Esophagus muscularis mucosa (tissue), 3 donors: Measurements from ENCODE around the gene IL4R.

Experiments used
- CTCF ChIP-seq, 3 experiments: fragments of 200-600 bp in 2 of 3; fragments of 450-650 bp in 1 of 3; sonication (generic) in 2 of 3; IDR thresholded peaks; one replicate each; pipeline ENCODE4 v1.5.1; 2017 to 2019; ENCODE audit warnings: antibody characterized with exemption in 3 of 3, mild to moderate bottlenecking in 2 of 3, moderate library complexity in 1 of 3
- EP300 ChIP-seq: sonication (generic); formaldehyde crosslinking; IDR thresholded peaks from one replicate; pipeline ENCODE4 v1.6.1; 2017; ENCODE audit warnings: antibody characterized with exemption

GRCh38 chr16:27405546-27406451 is 92.0 kb downstream of the IL4R start:
- TF ChIP-seq CTCF (IDR thresholded peaks at IDR 0.05) (no peak), EP300 (no peak)
